Measurements from ENCODE around the gene VEGFA.

- TF ChIP-seq, protein P1, sequence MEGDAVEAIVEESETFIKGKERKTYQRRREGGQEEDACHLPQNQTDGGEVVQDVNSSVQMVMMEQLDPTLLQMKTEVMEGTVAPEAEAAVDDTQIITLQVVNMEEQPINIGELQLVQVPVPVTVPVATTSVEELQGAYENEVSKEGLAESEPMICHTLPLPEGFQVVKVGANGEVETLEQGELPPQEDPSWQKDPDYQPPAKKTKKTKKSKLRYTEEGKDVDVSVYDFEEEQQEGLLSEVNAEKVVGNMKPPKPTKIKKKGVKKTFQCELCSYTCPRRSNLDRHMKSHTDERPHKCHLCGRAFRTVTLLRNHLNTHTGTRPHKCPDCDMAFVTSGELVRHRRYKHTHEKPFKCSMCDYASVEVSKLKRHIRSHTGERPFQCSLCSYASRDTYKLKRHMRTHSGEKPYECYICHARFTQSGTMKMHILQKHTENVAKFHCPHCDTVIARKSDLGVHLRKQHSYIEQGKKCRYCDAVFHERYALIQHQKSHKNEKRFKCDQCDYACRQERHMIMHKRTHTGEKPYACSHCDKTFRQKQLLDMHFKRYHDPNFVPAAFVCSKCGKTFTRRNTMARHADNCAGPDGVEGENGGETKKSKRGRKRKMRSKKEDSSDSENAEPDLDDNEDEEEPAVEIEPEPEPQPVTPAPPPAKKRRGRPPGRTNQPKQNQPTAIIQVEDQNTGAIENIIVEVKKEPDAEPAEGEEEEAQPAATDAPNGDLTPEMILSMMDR (IDR thresholded peaks at IDR 0.05; ENCODE audit: low read depth, low read length) = no peak
- no peak for TF ChIP-seq EZH2phosphoT487 (IDR thresholded peaks at IDR 0.05; ENCODE audit: low read depth)
Observed at GRCh38 chr6:43833223-43833995, 63.4 kb downstream of the VEGFA start.

All from OCI-LY3 (cell line).